AG10803 (cell line): ENCODE measurements around the gene KLHL29.

Experiments used
- DNase-seq: peaks from one replicate; pipeline ENCODE4 v3.0.0; 2010; ENCODE audit warnings: low read depth
- H3K4me3 ChIP-seq: 2 replicates; pipeline ENCODE4 v1.5.1; 2011; ENCODE audit warnings: mild to moderate bottlenecking, low read length, control low read depth
- TF ChIP-seq, protein P1 (sequence below): conservative IDR thresholded peaks from 2 replicates; pipeline ENCODE4 v1.5.1; 2011; ENCODE audit warnings: mild to moderate bottlenecking, low read length, control low read depth, inconsistent platforms

The KLHL29 gene

GRCh38 chr2:23600346-23600745 lies 215.4 kb downstream of the KLHL29 start:
- H3K4me3 ChIP-seq: no peak overlapping the region
- TF ChIP-seq, protein P1, sequence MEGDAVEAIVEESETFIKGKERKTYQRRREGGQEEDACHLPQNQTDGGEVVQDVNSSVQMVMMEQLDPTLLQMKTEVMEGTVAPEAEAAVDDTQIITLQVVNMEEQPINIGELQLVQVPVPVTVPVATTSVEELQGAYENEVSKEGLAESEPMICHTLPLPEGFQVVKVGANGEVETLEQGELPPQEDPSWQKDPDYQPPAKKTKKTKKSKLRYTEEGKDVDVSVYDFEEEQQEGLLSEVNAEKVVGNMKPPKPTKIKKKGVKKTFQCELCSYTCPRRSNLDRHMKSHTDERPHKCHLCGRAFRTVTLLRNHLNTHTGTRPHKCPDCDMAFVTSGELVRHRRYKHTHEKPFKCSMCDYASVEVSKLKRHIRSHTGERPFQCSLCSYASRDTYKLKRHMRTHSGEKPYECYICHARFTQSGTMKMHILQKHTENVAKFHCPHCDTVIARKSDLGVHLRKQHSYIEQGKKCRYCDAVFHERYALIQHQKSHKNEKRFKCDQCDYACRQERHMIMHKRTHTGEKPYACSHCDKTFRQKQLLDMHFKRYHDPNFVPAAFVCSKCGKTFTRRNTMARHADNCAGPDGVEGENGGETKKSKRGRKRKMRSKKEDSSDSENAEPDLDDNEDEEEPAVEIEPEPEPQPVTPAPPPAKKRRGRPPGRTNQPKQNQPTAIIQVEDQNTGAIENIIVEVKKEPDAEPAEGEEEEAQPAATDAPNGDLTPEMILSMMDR: no peak
- DNase-seq: no peak

- DNase-seq: peak; percentile 27
- TF ChIP-seq, protein P1: no peak
- no peak overlapping the region for H3K4me3 ChIP-seq
These were observed 216.5 kb downstream of the KLHL29 start for GRCh38 chr2:23601301-23601965.

DNA sequence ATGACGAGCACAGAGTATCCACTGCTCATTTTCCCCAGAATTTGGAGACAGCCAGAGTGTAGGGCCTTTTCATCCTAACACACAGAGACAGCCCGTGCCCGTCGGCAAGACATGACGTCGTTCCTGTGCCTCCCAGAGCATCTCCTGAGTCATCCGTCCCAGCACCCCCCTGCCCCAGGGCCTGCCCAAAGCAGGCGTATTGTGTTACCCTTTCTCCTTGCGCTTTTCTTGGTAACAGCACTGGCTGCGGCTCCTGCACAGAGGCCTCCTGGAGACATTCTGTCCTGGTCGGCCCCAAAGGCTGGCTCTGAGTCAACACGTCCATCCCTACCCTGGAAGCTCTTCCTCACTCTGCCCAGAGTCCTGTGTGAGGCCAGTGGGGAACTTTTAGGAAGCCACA lies 217.1 kb downstream of the KLHL29 start:
- peak; percentile 56 for DNase-seq
- H3K4me3 ChIP-seq: no peak overlapping the region
- TF ChIP-seq, protein P1: no peak

DNA sequence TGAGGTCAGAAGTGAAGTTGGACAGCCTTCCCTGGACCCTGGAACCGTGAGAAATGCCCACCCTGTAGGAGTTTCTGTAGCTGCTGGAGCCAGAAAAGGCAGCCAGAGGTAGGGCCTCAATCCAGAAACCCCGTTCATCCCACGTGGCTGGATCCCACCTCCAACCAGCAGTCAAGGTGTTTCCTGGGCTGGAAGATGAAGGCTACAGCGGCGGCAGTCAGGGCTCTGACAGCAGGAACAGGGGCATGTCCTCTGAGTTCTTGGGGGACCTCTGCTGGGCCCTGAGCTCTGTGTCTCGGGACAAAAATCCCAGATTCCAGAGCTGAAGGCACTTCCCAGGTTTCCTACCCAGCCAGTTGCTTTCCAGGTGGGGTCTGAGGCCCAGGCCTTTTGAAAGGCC lies 218.2 kb downstream of the KLHL29 start:
- no peak overlapping the region for H3K4me3 ChIP-seq
- TF ChIP-seq, protein P1: no peak
- no peak for DNase-seq

- no peak for DNase-seq
- H3K4me3 ChIP-seq: no peak overlapping the region
- TF ChIP-seq, protein P1: no peak
These were observed 218.6 kb downstream of the KLHL29 start for GRCh38 chr2:23603581-23603980.

DNA sequence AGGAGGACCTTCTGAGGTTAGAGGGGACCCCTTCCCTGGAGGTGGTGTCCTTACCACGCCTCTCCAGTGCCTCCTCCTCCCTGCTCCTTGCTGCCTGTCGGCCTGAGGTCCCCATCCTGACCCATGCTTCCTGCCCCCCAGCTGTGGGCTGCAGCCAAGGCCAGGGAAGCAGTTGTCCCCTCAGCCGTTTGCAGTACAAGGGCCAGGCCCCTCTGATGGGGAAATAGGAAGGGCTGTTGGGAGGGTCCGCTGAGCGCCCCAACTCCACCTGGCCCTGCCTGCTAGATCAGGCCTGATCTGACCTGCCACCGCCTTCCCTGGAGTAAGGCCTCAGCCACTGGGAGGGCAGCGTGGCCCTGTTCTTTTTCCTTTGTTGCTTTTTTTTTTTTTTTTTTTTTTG lies 219.8 kb downstream of the KLHL29 start:
- TF ChIP-seq, protein P1: no peak
- H3K4me3 ChIP-seq: no peak overlapping the region
- DNase-seq: no peak

- no peak overlapping the region for H3K4me3 ChIP-seq
- DNase-seq: no peak
- TF ChIP-seq, protein P1: no peak
These were observed 220.3 kb downstream of the KLHL29 start for GRCh38 chr2:23605236-23605635.
